Ascending aorta (tissue), 2 donors: Measurements from ENCODE around the gene BTBD7. TPM values are rescaled to one million over a fixed set of nuclear protein-coding genes. Genes with fewer than 3 reads are reported as not detected.

ENCODE experiments used
- DNase-seq, 2 donors: peaks; one replicate each; pipeline ENCODE4 v3.0.0-alpha.2; 2019; ENCODE audit warnings: low spot score in 2 of 2
- H3K27ac ChIP-seq, 2 donors: fragments of 200-600 bp; sonication (generic); one replicate each; pipeline ENCODE4 v1.5.1; 2016 to 2017; ENCODE audit warnings: mild to moderate bottlenecking in 1 of 2
- H3K27me3 ChIP-seq: fragments of 200-600 bp; sonication (generic); one replicate; pipeline ENCODE4 v1.5.1; 2017
- H3K36me3 ChIP-seq, 2 donors: fragments of 200-600 bp; sonication (generic); one replicate each; pipeline ENCODE4 v1.5.1; 2016
- H3K4me1 ChIP-seq, 2 donors: fragments of 200-600 bp; sonication (generic); one replicate each; pipeline ENCODE4 v1.5.1; 2016 to 2017; ENCODE audit warnings: mild to moderate bottlenecking in 1 of 2
- H3K4me3 ChIP-seq, 2 donors: fragments of 200-600 bp; sonication (generic); one replicate each; pipeline ENCODE4 v1.5.1; 2016 to 2017; ENCODE audit warnings: mild to moderate bottlenecking in 1 of 2
- H3K9me3 ChIP-seq, 2 donors: fragments of 200-600 bp; sonication (generic); one replicate each; pipeline ENCODE4 v1.5.1; 2016
- intact Hi-C: fragments of 100-400 bp; cut with DNase I; formaldehyde crosslinking; loops from one replicate; pipeline ENCODE4 v1.15.1; 2023
- total RNA-seq: library from RNA; depleted of rRNA; stranded (reverse); fragments of >200 nt; gene quantifications from one replicate; pipeline ENCODE4 v1.1.0, GENCODE V29; 2016
- TF ChIP-seq, protein P1 (sequence below), 3 experiments: fragments of 200-600 bp in 2 of 3; fragments of 450-650 bp in 1 of 3; sonication (generic) in 2 of 3; IDR thresholded peaks; one replicate each; pipeline ENCODE4 v1.5.1; 2016 to 2019; ENCODE audit warnings: antibody characterized with exemption in 3 of 3, mild to moderate bottlenecking in 1 of 3, moderate library complexity in 1 of 3

BTBD7 gene
- total RNA-seq, 1 donor from 2014 or later = 17.2 TPM

GRCh38 chr14:93281937-93282336 is 50.9 kb downstream of the BTBD7 start:
- H3K27ac ChIP-seq = no peak overlapping the region
- intact Hi-C loops = no loop called here
- TF ChIP-seq, protein P1, sequence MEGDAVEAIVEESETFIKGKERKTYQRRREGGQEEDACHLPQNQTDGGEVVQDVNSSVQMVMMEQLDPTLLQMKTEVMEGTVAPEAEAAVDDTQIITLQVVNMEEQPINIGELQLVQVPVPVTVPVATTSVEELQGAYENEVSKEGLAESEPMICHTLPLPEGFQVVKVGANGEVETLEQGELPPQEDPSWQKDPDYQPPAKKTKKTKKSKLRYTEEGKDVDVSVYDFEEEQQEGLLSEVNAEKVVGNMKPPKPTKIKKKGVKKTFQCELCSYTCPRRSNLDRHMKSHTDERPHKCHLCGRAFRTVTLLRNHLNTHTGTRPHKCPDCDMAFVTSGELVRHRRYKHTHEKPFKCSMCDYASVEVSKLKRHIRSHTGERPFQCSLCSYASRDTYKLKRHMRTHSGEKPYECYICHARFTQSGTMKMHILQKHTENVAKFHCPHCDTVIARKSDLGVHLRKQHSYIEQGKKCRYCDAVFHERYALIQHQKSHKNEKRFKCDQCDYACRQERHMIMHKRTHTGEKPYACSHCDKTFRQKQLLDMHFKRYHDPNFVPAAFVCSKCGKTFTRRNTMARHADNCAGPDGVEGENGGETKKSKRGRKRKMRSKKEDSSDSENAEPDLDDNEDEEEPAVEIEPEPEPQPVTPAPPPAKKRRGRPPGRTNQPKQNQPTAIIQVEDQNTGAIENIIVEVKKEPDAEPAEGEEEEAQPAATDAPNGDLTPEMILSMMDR (IDR thresholded peaks at IDR 0.05) = no peak
- H3K4me3 ChIP-seq = no peak overlapping the region
- no peaks in the 10 kb centered on the region for H3K9me3 ChIP-seq
- H3K4me1 ChIP-seq = no peaks in the 10 kb centered on the region
- no peak for DNase-seq
- H3K36me3 ChIP-seq = no peaks in the 10 kb centered on the region
- H3K27me3 ChIP-seq = no peaks in the 10 kb centered on the region

GRCh38 chr14:93280743-93281142 is 52.1 kb downstream of the BTBD7 start:
- no peaks in the 10 kb centered on the region for H3K9me3 ChIP-seq
- intact Hi-C loops = no loop called here
- DNase-seq = no peak

DNA sequence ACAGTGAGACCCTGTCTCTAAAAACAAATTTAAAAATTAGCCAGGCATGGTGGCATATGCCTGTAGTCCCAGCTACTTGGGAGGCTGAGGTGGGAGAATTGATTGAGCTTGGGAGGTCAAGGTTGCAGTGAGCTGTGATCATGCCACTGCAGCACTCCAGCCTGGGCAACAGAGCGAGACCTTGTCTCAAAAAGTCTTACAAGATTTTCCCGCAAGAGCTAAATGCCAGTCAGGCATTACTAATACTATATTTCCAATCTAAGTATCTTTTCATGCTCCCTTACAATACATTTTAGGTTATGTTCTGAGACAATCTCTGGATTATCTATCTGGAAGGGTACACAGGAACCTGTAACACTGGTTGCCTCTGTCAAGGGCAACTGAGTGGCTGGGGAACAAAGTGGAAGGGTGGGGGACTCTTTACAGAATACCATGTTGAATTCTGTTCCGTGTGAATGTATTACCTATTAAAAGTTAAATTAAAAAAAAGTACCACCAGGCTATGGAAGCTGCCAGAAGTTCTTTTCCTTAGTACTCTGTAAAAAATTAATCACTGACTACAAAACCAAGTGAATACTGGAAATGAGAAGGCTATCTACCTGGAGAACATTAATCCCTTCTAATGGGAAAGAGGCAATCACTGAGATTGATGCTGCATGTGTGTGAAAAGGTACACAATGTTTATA is 56.7 kb downstream of the BTBD7 start:
- TF ChIP-seq, protein P1 (IDR thresholded peaks at IDR 0.05) = no peak
- no peak for DNase-seq
- no peaks in the 10 kb centered on the region for H3K36me3 ChIP-seq
- no peaks in the 10 kb centered on the region for H3K27me3 ChIP-seq
- H3K27ac ChIP-seq = no peak overlapping the region
- no peaks in the 10 kb centered on the region for H3K4me1 ChIP-seq
- no peaks in the 10 kb centered on the region for H3K9me3 ChIP-seq
- no peak overlapping the region for H3K4me3 ChIP-seq
- intact Hi-C loops = no loop called here

More at GRCh38 chr14:93280743-93281142, 52.1 kb downstream of the BTBD7 start:
- H3K4me3 ChIP-seq = no peak overlapping the region
- TF ChIP-seq, protein P1 (IDR thresholded peaks at IDR 0.05) = no peak
- no peaks in the 10 kb centered on the region for H3K4me1 ChIP-seq
- H3K36me3 ChIP-seq = no peaks in the 10 kb centered on the region
- H3K27ac ChIP-seq = no peak overlapping the region
- H3K27me3 ChIP-seq = no peaks in the 10 kb centered on the region

GRCh38 chr14:93274055-93274806 is 58.6 kb downstream of the BTBD7 start:
- Histone ChIP-seq H3K9me3 (no peaks in the 10 kb centered on the region), H3K4me1 (no peaks in the 10 kb centered on the region), H3K36me3 (no peaks in the 10 kb centered on the region), H3K4me3 (no peak overlapping the region), H3K27me3 (no peaks in the 10 kb centered on the region), H3K27ac (no peak overlapping the region)
- TF ChIP-seq, protein P1 (IDR thresholded peaks at IDR 0.05) = no peak
- no peak for DNase-seq
- intact Hi-C loops = no loop called here

- TF ChIP-seq, protein P1 (IDR thresholded peaks at IDR 0.05) = no peak
- intact Hi-C loops = no loop called here
- no peak for DNase-seq
These were observed 61.7 kb downstream of the BTBD7 start for GRCh38 chr14:93271111-93271510.

More at GRCh38 chr14:93271111-93271510, 61.7 kb downstream of the BTBD7 start:
- Histone ChIP-seq H3K4me3 (no peak overlapping the region), H3K27ac (no peak overlapping the region), H3K9me3 (no peaks in the 10 kb centered on the region), H3K27me3 (no peaks in the 10 kb centered on the region), H3K4me1 (no peaks in the 10 kb centered on the region), H3K36me3 (no peaks in the 10 kb centered on the region)
